Measurements from ENCODE around the gene ELF1.
"Not testable (repeated sequence)": the region's sequence is repeated elsewhere in the genome, so short reads cannot be mapped to it uniquely, and the experiment has no call there.

Gene ELF1

GRCh38 chr13:40982772-40983171 lies 36.3 kb downstream of the ELF1 start:
- no peak for DNase-seq (ENCODE audit: low read depth)

GRCh38 chr13:40981949-40982348 lies 37.2 kb downstream of the ELF1 start:
- no peak for DNase-seq (ENCODE audit: low read depth)

DNA sequence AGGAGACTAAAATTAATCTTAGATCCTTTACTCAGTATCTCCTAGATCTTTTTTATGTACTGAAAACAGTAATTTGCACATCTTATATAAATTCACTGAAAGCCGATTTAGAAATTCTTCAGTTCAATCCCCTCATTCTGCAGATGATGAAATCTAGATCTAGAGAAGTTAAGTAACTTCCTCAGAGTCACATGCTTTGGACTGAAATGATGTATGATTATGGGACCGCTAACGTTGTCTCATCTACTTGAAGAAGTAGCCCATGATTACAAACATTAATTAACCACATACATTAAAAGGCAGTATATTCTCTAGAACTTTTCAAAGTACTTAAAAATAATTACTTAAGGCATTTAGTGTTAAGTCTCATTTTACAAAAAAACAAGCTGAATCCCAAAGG lies 37.8 kb downstream of the ELF1 start:
- DNase-seq (ENCODE audit: low read depth), result no peak

- no peak for DNase-seq (ENCODE audit: low read depth)
Observed at GRCh38 chr13:40980461-40980860, 38.7 kb downstream of the ELF1 start.

DNA sequence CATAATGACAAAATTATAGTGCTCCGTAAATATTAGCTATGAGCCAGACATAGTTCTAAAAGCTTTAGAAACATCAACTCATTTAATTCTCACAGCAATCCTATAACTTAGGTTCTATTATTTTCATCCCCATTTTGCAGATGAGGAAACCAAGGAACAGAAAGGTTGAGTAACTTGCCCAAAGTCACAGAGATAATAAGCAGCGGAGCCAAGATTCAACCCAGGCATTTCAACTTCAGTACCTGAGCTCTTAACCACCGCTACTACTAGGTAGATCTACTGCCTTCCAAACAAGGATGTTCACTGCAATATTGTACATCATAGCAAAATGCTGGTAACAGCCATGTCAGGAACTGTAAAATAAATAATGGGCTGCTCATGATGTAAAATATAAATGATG lies 39.9 kb downstream of the ELF1 start:
- DNase-seq (ENCODE audit: low read depth), result no peak

DNA sequence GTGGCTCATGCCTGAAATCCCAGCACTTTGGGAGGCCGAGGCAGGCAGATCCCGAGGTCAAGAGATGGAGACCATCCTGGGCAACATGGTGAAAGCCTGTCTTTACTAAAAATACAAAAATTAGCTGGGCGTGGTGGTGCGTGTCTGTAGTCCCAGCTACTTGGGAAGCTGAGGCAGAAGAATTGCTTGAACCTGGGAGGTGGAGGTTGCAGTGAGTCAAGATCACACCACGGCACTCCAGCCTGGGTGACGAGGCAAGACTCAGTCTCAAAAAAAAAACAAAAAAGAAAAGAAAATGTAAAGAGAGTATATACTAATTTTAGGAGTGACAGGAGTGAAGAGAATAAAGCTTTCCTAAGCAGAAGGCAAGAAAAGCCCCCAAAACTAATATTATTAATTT lies 41.0 kb downstream of the ELF1 start:
- not testable (repeated sequence) for DNase-seq (ENCODE audit: low read depth)

DNA sequence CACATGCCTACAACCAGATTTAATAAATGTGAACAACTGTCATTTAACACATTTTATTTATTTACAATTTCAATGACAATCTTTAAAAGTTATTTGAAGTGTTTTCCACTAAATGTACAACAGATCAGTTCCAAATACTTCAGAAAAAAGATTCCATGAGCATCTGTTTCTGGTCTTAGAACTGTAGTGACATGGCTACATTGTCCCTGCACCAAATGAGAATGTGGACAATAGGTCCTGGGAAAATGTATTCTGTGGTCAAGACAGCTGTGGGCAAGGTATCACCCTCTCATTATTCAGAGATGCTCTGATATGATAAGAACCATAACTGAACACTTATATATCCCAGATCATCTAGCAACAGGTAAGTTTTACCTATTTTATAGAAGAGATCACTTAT lies 43.7 kb downstream of the ELF1 start:
- DNase-seq (ENCODE audit: low read depth), result no peak

DNA sequence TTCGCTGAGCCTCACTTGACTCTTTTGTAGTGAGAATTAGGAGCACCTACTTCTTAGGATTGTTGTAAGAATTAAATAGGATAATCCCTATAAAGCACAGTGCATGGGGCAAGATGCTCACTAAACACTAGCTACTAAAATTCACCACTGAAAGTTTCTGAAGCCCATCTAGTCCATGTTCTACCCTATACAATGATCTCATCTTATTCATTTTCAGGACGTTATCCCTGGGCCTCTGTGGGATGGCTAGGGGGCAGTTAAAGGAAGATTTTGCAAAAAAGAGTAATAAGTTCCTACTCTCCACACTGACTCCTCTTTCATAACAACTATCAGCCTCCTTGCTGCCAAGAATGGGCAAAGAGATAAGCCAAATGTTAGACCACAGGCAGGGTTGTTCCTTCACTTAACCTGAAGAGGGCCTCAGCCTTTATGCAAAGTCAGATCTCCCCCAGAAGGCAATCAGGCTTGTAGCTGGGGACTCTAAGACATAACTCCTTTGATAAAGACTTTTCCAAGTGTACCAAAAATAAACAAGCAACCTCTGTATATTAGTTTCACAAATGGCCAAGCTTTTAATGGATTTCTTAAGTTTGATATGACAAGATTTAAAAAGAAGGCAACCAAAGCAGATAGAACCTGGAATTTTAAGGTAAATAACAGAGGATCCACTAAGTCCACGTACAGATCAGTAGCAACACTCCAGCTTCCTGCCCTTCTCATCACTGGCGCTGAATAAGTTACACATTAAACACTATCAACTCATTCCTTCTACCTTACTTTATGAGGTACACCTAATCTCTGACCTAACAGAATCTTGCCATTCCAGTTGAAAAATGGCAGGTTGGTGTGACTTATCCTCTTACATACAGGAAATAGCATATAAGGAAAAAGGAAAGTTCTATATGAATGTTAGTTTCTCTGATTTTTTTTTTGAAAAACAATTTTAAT lies 44.4 kb downstream of the ELF1 start:
- DNase-seq (ENCODE audit: low read depth), result no peak

- DNase-seq (ENCODE audit: low read depth), result no peak
Observed at GRCh38 chr13:40973409-40973808, 45.7 kb downstream of the ELF1 start.

GRCh38 chr13:40971321-40971720 lies 47.8 kb downstream of the ELF1 start:
- no peak for DNase-seq (ENCODE audit: low read depth)

DNA sequence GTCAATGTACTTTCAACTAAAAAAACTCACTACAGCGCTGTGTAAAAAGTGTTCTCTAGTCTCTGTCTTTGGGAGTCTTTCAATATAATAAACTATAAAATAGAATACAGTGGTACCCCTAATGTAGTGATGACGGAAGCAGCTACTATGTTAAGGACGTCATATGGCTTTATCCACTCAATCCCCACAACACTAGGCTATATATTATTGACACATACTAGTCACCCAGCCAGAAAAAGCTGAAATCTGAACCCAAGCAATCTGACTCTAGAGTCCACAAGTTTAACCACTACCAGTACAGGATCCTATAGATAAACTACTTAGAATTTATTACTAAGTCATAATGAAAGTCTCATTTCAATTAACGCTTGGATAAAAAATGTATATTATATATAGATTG lies 48.3 kb downstream of the ELF1 start:
- DNase-seq (ENCODE audit: low read depth), result no peak

DNA sequence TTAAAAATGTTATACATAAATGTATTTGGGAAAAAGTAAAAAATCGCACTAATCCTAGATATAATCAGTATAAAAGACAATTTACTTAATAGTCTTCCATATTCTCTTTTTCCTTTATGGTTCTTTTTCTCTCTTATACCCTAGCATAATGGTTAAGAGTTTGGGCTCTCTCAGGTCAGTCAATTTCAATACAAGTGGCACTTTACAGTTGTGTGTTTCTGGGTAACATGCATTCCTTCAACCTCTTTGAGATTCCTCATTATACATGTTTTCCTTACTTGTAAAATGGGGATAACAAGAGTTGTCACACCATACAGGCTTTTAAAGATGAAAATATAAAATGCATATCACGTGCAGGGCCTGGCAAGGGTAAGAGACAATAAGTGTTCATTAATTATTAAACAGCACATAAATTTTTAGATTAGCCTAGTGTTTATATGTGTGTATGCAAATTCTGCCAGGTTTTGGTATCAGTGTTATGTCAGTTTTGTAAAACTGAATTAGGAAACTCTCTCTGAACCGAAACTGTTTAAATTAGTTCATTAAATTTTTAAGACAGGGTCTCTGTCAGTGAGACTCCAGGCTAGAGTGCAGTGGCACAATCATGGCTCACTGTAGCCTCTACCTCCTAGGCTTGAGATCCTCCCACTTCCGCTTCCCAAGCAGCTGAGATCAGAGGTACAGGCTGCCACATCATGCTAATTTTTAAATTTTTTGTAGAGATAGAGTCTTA lies 49.8 kb downstream of the ELF1 start:
- no peak for DNase-seq (ENCODE audit: low read depth)

DNA sequence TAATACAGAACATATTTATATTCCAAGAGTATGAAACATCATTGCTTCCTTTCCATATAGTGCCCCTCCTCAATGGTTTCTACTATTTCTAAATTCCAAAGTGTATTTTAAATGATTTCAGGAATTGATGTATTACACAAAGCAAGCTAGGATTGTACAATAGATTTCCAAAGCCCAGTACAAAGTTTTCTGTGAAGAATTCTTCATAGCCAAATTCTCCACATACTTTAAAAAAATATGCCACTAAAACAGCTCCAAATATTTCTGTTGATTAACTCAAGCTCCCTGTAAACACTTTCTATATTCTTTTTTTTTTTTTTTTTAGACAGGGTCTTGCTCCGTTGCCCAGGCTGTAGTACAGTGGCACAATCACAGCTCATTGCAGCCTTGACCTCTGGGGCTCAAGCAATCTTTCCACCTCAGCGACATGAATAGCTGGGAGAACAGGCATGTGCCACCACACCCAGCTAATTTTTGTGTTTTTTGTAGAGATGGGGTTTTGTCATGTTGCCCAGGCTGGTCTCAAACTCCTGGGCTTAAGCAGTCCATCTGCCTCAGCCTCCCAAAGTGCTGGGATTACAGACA lies 50.6 kb downstream of the ELF1 start:
- no peak for DNase-seq (ENCODE audit: low read depth)

- no peak for DNase-seq (ENCODE audit: low read depth)
Observed at GRCh38 chr13:40966298-40966697, 52.8 kb downstream of the ELF1 start.

GRCh38 chr13:40963927-40964326 lies 55.2 kb downstream of the ELF1 start:
- no peak for DNase-seq (ENCODE audit: low read depth)

DNA sequence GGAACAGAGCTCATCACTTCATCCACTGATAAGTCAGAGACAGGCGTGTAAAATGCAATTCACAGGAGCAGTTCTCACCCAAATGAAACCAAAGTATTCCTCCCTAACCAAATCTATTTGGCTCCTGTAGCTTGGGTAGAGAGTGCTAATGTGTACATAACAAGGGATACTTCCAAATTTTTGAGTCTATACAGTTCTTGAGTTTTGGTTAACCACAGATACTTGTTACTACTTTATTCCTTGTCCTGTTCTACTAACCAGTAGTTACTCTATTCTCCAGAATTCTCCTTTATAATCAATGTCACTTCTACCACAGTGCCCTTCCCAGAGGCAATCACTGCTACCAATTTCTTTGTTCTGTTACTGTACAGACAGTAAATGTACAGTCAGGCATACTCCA lies 57.3 kb downstream of the ELF1 start:
- no peak for DNase-seq (ENCODE audit: low read depth)

DNA sequence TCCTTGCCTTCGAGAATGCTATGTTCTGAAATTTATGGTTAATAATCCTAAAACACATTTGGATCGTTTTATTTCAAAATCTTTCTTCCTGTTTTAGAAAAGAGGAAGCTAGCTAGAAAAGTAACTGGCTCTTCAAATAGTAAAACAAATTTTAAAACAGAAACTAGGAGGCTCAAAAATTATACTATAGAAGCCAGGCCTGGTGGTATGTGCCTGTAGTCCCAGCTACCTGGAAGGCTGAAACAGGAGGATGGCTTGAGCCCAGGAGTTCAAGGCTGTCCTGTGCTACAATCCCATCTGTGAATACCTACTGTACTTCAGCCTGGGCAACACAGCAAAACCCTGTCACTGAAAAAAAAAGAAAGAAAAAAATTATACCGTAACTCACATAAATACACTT lies 57.9 kb downstream of the ELF1 start:
- DNase-seq (ENCODE audit: low read depth), result no peak

DNA sequence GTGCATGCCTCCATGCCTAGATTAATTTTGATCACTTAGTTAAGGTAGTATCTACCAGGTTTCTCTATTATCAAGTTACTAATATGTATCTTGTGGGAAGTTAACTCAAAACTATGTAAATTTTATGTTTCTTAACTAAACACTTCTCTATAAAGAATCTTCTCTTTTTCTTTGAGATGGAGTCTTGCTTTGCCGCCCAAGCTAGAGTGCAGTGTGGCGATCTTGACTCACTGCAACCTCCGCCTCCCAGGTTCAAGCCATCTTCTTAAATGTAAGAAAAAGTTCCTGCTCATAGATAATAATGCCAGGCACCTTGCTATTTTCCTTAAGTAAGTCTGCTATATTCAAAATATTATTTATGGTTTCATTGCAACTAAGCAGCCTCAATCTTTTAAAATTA lies 58.4 kb downstream of the ELF1 start:
- DNase-seq (ENCODE audit: low read depth), result no peak

- no peak for DNase-seq (ENCODE audit: low read depth)
Observed at GRCh38 chr13:40958655-40959054, 60.5 kb downstream of the ELF1 start.

DNA sequence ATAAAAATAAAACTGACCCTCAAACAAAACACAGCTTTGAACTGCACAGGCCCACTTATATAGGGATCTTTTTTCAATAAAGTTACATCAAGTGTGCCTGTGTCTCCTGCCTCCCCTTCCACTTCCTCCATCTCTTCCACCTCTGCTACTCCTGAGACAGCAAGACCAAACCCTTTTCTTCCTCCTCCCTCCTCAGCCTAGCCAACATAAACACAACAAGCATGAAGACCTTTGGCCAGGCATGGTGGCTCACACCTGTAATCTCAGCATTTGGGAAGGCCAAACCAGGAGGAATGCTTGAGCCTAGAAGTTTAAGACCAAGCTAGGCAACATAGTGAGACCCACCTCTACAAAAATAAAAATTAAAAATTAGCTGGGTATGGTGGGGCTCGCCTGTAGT lies 72.6 kb downstream of the ELF1 start:
- DNase-seq (ENCODE audit: low read depth), result no peak

DNA sequence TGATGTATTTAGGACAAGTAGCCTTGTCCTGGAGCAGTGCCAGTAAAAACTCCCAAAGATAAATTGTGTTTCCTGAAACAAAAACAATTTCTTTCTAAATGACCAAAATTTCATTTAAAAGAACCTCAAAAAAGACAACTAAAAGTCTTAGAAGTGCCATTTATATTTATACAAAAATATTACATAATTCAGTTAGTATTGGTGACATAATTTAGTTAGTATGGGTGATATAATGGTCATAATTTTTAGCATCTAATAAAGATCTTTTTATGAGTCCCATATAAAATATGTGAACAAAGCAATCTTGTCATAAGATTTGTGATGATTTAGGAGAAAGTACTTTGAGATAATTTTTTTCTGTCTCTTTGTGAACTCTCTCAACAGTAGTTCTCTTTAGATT lies 76.0 kb downstream of the ELF1 start:
- no peak for DNase-seq (ENCODE audit: low read depth)

- DNase-seq (ENCODE audit: low read depth), result no peak
Observed at GRCh38 chr13:40941581-40941980, 77.5 kb downstream of the ELF1 start.

- DNase-seq (ENCODE audit: low read depth), result no peak
Observed at GRCh38 chr13:40940841-40941240, 78.3 kb downstream of the ELF1 start.
